GM19025 (cell line): ENCODE measurements around the gene UTP4.
"Not testable (repeated sequence)": the region's sequence is repeated elsewhere in the genome, so short reads cannot be mapped to it uniquely, and the experiment has no call there.

Experiments
- ATAC-seq: cut with Tn5 transposase; IDR thresholded peaks from one replicate; pipeline ENCODE4 v1.9.1; 2021; ENCODE audit warnings: mild to moderate bottlenecking, low read depth, moderate library complexity; ENCODE audit not compliant: unreplicated experiment

Gene UTP4

DNA sequence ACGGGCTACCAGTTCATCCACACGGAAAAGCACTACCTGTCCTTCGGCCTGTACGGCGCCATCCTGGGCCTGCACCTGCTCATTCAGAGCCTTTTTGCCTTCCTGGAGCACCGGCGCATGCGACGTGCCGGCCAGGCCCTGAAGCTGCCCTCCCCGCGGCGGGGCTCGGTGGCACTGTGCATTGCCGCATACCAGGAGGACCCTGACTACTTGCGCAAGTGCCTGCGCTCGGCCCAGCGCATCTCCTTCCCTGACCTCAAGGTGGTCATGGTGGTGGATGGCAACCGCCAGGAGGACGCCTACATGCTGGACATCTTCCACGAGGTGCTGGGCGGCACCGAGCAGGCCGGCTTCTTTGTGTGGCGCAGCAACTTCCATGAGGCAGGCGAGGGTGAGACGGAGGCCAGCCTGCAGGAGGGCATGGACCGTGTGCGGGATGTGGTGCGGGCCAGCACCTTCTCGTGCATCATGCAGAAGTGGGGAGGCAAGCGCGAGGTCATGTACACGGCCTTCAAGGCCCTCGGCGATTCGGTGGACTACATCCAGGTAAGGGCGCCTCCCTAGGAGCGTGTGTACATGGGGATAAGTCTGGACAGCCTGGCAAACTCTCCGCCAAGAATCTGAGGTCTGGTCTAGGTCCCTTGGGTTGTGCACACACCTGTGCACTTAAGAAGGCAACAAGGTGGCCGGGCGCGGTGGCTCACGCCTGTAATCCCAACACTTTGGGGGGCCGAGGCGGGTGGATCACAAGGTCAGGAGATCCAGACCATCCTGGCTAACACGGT, 22.8 kb upstream of the UTP4 start:
- ATAC-seq = no peak

DNA sequence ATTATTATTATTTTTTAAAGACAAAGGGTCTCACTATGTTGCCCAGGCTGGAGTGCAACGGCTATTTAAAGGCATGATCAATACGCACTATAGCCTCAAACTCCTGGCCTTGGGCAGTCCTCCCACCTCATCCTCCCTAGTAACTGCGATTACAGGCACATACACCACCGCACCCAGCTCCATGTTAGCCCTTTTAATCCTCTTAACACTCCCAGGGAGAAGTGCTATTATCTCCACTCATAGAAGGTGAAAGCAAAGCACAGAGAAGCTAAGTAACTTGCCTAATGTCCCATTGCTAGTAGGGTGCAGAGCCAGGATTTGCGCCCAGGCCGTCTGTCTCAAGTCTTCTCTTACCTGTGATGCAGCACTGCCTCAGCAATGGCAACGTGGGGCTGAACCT, 22.0 kb upstream of the UTP4 start:
- ATAC-seq = no peak

DNA sequence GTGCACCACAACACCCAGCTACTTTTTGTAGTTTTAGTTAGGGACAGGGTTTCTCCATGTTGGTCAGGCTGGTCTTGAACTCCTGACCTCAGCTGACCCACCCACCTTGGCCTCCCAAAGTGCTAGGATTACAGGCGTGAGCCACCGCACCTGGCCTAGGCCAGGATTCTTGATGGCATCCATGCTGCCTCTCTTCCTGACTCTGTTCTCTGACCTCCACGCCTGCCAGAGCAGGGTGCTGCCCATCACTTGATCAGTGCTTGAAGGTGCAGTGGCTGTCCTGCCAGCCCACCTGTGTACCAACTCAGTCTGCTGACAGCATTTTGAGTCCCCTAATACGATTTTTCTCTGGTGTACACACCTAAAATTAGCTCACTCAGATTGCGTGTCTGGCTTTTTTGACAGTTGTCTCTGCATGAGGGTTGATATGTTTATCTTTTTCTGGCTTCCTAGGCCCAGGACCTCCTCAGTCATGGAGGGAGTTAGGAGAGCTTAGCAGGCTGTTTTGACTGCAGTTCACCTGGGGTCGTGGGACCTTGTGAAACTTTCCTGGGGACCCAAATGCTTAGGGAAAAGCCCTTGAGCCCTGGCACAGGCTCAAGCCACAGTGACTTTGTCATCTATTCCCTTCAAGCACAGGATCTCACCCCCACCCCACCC, 21.1 kb upstream of the UTP4 start:
- no peak for ATAC-seq

DNA sequence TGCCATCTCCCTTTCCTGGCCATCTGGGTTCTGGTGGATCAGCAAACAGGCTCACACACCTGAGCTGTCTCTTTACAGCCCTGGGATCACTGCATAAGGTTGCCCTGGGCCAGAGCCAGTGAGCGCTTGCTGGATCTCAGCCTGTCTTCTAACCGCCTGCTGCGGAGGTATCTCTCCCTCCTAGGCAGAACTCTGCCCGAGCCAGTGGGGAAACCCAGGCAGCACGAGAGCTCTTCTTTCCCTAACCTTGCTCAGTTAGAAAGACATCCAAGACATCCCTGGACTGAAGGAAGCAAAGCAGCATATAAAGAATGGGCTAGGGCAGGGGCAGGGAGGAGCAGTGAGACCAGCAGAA, 20.6 kb upstream of the UTP4 start:
- ATAC-seq = no peak

DNA sequence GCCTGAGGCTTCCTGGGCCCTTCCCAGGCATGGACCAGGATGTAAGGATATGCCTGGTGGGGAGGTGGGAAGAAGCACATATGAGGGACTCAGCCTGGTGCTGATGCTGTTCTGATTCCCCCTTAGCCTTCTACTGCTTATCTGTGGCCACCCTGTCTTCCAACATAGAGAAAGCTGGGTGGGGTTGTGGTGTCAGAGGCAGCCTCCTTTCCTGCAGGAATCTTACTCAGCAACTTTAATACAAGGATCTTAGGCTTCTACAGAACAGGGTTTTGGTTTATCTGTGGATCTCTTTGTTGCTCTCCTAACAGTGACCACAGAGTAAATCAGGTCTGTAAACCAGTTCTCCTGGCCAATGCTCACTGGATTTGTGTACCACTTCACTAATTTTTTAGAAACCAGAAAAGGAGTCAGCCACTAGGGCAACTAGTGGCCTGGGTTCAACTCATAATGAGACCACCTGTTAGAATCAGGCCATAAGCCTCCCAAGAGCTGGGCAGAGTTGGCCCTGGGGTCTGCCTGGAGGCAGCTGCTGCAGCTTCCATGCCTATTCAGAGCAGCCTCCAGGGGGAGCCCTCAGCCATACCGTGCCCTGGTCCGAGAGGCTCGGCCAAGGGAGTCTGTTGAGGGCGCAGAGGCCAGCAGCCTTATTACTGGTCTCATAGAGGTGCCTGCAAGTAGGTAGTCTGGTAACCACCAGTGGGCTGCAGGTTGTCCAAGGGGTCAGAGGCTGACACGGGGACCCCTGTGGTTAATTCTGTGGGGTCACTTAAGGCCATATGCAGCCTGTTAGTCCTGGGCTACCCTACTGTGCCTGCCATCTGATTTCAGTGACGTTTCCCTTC, 19.9 kb upstream of the UTP4 start:
- no peak for ATAC-seq

DNA sequence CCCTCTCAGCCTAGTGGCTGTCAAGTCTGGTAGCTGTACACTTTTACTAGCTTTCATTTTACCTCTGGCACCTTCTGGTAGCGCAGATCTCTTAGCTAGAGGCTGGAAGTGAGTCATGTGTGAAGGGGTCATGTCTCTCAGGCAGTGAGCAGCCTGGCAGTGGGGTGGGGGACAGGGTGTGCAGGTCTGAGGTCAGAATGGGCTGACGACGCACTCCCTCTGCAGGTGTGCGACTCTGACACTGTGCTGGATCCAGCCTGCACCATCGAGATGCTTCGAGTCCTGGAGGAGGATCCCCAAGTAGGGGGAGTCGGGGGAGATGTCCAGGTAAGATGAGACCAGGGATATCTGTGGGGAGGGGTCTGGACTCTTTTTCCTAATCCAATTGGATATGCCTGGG, 19.2 kb upstream of the UTP4 start:
- ATAC-seq = no peak

DNA sequence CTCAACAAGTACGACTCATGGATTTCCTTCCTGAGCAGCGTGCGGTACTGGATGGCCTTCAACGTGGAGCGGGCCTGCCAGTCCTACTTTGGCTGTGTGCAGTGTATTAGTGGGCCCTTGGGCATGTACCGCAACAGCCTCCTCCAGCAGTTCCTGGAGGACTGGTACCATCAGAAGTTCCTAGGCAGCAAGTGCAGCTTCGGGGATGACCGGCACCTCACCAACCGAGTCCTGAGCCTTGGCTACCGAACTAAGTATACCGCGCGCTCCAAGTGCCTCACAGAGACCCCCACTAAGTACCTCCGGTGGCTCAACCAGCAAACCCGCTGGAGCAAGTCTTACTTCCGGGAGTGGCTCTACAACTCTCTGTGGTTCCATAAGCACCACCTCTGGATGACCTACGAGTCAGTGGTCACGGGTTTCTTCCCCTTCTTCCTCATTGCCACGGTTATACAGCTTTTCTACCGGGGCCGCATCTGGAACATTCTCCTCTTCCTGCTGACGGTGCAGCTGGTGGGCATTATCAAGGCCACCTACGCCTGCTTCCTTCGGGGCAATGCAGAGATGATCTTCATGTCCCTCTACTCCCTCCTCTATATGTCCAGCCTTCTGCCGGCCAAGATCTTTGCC, 18.0 kb upstream of the UTP4 start:
- no peak for ATAC-seq

DNA sequence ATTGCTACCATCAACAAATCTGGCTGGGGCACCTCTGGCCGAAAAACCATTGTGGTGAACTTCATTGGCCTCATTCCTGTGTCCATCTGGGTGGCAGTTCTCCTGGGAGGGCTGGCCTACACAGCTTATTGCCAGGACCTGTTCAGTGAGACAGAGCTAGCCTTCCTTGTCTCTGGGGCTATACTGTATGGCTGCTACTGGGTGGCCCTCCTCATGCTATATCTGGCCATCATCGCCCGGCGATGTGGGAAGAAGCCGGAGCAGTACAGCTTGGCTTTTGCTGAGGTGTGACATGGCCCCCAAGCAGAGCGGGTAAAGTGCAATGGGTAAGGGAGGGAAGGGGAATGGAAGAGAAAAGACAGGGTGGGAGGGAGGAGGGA, 17.5 kb upstream of the UTP4 start:
- no peak for ATAC-seq

DNA sequence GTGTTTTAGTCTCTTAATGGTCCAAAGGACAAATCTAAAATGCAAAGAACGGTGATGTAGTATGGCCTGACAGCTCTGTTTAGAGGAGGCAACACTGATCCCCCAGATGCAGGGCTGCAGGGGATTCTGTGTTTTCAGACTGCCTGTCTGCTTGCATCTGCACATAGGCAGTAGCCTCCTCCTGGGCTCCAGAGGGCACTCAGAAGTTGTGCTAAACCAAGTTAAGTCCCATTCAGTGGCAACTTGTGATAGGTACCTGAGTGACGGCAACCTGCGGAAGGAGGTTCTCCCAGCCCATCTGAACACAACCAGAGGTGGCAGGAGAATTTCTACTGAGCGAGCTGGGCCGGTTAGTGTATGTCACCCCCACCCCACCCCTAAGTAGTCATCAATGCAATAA, 17.1 kb upstream of the UTP4 start:
- ATAC-seq = no peak

DNA sequence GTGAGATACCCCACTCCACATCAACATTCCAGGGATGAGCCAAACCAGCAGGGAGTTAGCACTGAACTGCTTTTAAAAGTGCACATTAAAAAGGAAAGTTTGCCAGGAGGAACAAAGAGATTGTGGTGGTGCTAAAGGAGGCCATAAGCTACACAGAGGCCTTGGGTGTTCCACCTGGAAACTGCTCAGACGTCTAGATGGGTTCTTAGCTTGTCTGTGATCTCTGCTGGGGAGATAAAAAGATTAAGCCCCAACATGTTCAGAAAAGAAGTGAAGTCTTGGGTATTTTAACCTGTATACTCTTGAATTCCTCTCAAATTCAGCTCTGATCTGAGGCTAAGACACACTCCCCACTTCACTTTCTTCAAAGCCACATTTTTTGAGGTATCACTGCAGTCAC, 16.6 kb upstream of the UTP4 start:
- ATAC-seq = no peak

DNA sequence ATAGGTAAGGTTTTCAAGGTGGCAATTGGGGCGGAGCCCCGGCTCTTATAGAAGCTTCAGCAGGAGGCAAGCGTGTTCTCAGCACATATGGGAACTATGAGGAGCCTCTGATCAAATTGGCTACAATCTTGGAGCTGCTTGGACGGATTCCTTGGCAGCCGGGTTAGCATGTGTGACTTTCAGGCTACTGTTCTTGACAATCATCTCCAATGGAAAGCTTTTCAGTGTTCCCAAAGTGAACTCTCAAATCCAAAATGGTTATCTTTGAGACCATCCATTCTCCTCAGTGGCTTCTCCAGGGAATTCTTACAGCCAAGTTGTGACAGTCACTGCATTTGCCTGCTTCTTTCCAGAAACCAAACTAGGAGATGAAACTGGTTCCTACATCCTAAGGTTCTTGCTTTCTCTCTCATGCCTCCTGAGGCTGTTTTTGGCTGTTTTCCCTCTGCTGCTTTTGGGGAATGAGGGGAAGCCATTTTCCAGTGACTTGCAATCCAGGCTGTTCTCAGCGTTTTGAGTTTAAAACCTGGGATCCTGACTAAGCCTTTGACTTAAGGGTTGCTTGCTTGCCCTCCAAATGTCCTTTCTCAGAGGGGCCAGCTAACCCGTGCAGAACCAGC, 16.1 kb upstream of the UTP4 start:
- ATAC-seq = no peak

DNA sequence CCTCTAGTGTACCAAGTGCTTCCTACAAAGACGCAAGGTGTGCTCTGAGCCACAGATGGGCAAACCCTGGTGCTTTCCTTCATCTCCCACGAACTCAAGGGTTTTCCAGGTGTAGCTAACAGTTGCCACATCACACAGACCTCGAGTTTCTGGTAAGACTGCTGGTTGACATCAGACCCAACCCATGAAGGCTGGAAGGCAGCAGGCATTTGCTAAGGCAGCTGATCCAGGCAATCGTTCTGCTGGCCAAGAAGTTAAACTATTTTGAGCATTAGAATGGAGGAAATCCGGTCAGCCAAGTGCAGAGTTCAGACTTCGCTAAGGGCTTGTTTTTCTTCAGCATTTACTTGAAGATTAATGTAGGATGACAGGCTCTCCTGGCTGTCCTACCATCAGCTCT, 15.5 kb upstream of the UTP4 start:
- no peak for ATAC-seq

DNA sequence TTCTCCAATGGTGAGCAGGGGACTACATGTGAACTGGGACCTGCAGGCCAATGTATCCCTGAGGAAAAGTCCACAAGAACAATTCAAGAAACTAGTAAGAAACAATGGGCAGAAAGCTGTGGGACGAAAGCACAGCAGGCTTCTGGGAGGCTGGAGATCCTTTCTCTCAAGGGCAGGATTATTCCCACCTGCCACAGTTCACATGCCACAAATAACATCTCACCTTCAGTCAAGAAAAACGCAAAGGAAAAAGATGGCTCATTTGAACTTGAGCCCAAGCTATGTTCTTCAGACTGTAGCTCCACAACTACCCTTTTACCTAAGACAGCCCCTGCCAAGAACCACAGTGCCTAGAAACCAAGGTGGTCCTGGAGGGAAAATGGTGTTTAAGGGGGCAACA, 14.0 kb upstream of the UTP4 start:
- ATAC-seq = no peak

DNA sequence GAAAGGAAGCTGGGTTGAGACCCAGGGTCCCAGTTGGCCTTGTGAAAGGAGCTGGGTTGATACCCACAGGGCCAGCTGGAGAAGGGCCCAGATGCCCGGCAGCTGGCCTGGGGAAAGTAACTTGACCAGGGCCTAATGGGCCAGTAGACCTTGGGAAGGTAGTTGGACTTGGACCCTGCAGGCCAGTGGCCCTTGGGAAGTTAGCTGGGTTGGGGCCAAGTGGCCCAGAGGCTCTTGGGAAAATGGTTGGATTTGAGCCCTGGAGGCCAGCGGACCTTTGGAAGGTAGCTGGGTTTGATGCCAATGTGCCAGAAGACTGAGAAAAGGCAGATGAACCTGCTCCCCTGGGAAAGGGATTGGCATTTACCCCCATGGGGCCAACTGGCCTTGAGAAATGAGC, 13.5 kb upstream of the UTP4 start:
- ATAC-seq = no peak

DNA sequence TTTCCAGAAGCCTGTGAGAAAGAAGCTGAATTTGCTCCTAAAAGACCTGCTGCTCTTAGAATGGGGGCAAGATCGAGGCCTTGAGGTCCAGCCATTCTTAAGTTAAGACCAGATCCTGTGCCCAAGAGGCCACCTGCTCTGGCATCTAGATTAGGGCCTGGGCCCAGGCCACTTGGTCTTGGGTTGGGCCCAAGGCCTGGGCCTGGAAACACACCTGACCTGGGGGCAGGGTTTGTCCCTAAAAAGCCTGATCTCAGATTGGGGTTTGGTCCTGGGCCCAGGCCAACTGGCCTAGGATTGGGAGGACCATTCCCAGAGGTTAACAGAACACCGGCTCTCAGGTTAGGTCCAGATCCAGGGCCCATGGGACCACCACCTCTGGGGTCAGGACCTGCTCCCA, 12.9 kb upstream of the UTP4 start:
- ATAC-seq = no peak

DNA sequence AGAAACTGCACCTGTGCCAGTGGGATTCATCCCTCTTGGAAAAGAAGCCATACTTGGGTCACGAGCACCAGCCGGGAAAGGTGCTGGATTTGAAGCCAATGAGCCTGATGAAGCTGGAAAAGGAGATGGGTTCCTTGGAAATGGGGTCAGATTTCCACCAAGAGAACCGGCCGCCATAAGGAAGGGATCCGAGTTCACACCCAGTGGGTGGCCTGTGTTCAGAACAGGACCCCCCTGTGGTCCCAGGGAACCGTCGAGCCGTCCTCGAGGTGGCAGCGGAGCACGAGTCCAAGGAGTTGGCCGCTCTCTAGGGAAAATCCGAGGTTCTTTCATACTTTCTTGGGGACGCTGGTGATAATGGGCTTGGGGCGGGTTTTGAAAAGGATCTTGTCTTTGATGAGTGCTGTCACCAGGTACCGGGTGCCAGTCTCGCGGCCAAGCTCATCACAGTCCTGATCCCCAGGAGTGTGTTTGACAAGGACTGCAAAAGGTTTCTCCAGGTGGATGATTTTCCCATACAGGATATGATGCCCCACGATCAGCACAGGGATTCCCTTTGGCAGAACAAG, 12.3 kb upstream of the UTP4 start:
- ATAC-seq = no peak

DNA sequence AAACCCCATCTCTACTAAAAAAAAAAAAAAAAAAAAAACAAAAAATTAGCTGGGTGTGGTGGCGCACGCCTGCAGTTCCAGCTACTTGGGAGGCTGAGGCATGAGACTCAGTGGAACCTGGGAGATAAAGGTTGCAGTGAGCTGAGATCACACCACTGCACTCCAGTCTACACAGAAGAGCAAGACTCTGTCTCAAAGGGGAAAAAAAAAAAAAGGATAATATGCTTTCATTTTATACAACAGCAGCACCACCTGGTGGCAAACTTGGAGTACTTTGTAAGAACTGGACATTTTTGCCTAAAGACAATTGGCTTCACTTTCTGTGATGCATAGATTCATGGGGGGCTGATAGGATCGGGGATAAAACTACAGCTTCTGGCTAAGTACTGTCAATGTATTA, 8.5 kb upstream of the UTP4 start:
- ATAC-seq = no peak

DNA sequence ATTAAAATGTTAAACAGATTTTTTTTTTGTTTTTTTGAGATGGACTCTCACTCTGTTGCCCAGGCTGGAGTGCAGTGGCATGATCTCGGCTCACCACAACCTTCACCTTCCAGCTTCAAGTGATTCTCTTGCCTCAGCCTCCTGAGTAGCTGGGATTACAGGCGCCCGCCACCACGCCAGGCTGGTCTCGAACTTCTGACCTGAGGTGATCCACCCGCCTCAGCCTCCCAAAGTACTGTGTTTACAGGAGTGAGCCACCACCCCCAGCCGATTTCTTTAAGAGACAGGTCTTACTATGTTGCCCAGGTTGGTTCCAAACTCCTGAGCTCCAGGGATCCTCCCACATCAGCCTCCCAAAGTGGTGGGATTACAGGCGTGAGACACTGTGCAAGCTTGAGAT, 8.0 kb upstream of the UTP4 start:
- not testable (repeated sequence) for ATAC-seq

DNA sequence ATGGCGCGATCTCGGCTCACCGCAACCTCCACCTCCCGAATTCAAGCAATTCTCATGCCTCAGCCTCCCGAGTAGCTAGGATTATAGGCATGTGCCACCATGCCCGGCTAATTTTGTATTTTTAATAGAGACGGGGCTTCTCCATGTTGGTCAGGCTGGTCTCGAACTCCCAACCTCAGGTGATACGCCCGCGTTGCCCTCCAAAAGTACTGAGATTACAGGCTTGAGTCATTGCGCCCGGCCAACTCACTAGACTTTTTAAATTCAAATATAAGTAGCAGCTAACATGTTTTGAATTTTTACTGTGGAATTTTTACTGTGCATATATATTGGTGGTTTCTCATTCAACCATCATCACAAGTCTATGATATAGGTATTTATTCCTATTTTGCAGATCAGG, 7.5 kb upstream of the UTP4 start:
- not testable (repeated sequence) for ATAC-seq

DNA sequence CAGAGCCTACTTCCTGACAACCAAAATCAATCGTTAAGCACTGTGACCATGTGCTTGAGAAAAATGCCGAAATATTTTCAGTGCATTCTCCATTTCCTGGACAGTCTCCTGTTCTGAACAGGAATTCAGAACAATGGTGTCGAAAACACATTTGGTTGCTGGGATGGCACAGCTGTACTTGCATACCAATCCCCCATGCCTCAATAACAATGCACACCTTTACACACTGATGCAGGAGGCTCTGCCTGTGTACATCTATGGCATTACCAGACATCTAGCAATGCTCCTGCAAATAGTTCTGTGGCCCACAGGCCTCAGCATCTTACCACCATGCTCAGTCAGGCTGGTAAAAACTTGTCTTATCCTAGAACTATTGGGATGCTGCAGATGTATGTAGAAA, 6.2 kb upstream of the UTP4 start:
- ATAC-seq = no peak
